MM.1S (cell line): ENCODE measurements around the gene SFTPB.

Source experiments
- DNase-seq: peaks from one replicate; pipeline ENCODE4 v3.0.0-alpha.2; 2015
- H2AFZ ChIP-seq: fragments of 300-600 bp; sonication (generic); 2 replicates; pipeline ENCODE4 v1.6.0; 2016; ENCODE audit warnings: antibody characterized with exemption, low read length
- H3F3A ChIP-seq: fragments of 300-600 bp; sonication (generic); 2 replicates; pipeline ENCODE4 v1.6.1; 2016; ENCODE audit warnings: mild to moderate bottlenecking, antibody characterized with exemption, low read length, moderate library complexity, mixed read lengths; ENCODE audit not compliant: insufficient read depth
- H3K27ac ChIP-seq: fragments of 300-600 bp; sonication (generic); 2 replicates; pipeline ENCODE4 v1.5.1; 2016; ENCODE audit warnings: mild to moderate bottlenecking, low read length
- H3K27me3 ChIP-seq: fragments of 300-600 bp; sonication (generic); replicated peaks from 2 replicates; pipeline ENCODE4 v1.6.0; 2016; ENCODE audit warnings: low read length; ENCODE audit not compliant: insufficient read depth
- H3K36me3 ChIP-seq: fragments of 300-600 bp; sonication (generic); replicated peaks from 2 replicates; pipeline ENCODE4 v1.6.1; 2016; ENCODE audit warnings: mild to moderate bottlenecking, low read length, mixed read lengths; ENCODE audit not compliant: insufficient read depth
- H3K4me1 ChIP-seq: fragments of 300-600 bp; sonication (generic); 2 replicates; pipeline ENCODE4 v1.6.1; 2016; ENCODE audit warnings: low read length, mixed read lengths
- H3K4me2 ChIP-seq: fragments of 300-600 bp; sonication (generic); 2 replicates; pipeline ENCODE4 v1.6.0; 2016; ENCODE audit warnings: low read depth, low read length
- H3K4me3 ChIP-seq: fragments of 300-600 bp; sonication (generic); 2 replicates; pipeline ENCODE4 v1.5.1; 2016; ENCODE audit warnings: low read length, mixed read lengths
- H3K79me2 ChIP-seq: fragments of 300-600 bp; sonication (generic); 2 replicates; pipeline ENCODE4 v1.6.1; 2016; ENCODE audit warnings: mixed run types, low read length, mixed read lengths
- H3K9ac ChIP-seq: fragments of 300-600 bp; sonication (generic); 2 replicates; pipeline ENCODE4 v1.6.1; 2016; ENCODE audit warnings: low read length, mixed read lengths
- H3K9me2 ChIP-seq: fragments of 300-600 bp; sonication (generic); replicated peaks from 2 replicates; pipeline ENCODE4 v1.6.1; 2016; ENCODE audit warnings: mild to moderate bottlenecking, low read length, mixed read lengths; ENCODE audit not compliant: insufficient read depth
- H3K9me3 ChIP-seq: fragments of 300-600 bp; sonication (generic); replicated peaks from 2 replicates; pipeline ENCODE4 v1.6.1; 2016; ENCODE audit warnings: mild to moderate bottlenecking, low read length, mixed read lengths; ENCODE audit not compliant: insufficient read depth
- H4K20me1 ChIP-seq: fragments of 300-600 bp; sonication (generic); 2 replicates; pipeline ENCODE4 v1.6.1; 2016; ENCODE audit warnings: mild to moderate bottlenecking, low read length, moderate library complexity, mixed read lengths; ENCODE audit not compliant: insufficient read depth
- CTCF ChIP-seq: fragments of 300-600 bp; sonication (generic); IDR thresholded peaks from 2 replicates; pipeline ENCODE4 v1.5.1; 2016; ENCODE audit warnings: antibody characterized with exemption, low read length, mixed read lengths
- EZH2 ChIP-seq: fragments of 300-600 bp; sonication (generic); optimal IDR thresholded peaks from 2 replicates; pipeline ENCODE3; 2017; ENCODE audit warnings: low read depth, mild to moderate bottlenecking, antibody characterized with exemption, low read length, mixed read lengths
- EZH2phosphoT487 ChIP-seq: fragments of 300-600 bp; sonication (generic); IDR thresholded peaks from 2 replicates; pipeline ENCODE4 v1.6.1; 2018; ENCODE audit warnings: antibody characterized with exemption, low read length

The SFTPB gene

GRCh38 chr2:85678377-85678776 lies 10.4 kb upstream of the SFTPB start:
- H3K9me3 ChIP-seq = no peaks in the 10 kb centered on the region
- TF ChIP-seq CTCF (no peak), EZH2 (no peak), EZH2phosphoT487 (no peak)
- no peak overlapping the region for H3K4me2 ChIP-seq
- H3F3A ChIP-seq = no peaks in the 10 kb centered on the region
- H3K27ac ChIP-seq = no peak overlapping the region
- no peaks in the 10 kb centered on the region for H4K20me1 ChIP-seq
- no peak overlapping the region for H2AFZ ChIP-seq
- no peak for DNase-seq
- H3K27me3 ChIP-seq = no peaks in the 10 kb centered on the region
- no peaks in the 10 kb centered on the region for H3K36me3 ChIP-seq
- H3K4me1 ChIP-seq = peaks cover 4% of the 10 kb centered on the region
- no peaks in the 10 kb centered on the region for H3K9me2 ChIP-seq
- no peak overlapping the region for H3K4me3 ChIP-seq
- H3K9ac ChIP-seq = no peak overlapping the region
- H3K79me2 ChIP-seq = no peaks in the 10 kb centered on the region

GRCh38 chr2:85675866-85676548 lies 8.0 kb upstream of the SFTPB start:
- Histone ChIP-seq H3K27ac (no peak overlapping the region), H3K9me3 (no peaks in the 10 kb centered on the region), H3K9ac (no peak overlapping the region), H3K4me2 (no peak overlapping the region), H3K9me2 (no peaks in the 10 kb centered on the region), H3F3A (no peaks in the 10 kb centered on the region), H3K4me1 (peaks cover 4% of the 10 kb centered on the region), H3K79me2 (no peaks in the 10 kb centered on the region), H4K20me1 (no peaks in the 10 kb centered on the region), H3K27me3 (no peaks in the 10 kb centered on the region), H2AFZ (no peak overlapping the region), H3K36me3 (no peaks in the 10 kb centered on the region), H3K4me3 (no peak overlapping the region)
- TF ChIP-seq EZH2 (no peak), CTCF (no peak), EZH2phosphoT487 (no peak)
- no peak for DNase-seq

- DNase-seq = no peak
- H3K9ac ChIP-seq = no peak overlapping the region
- no peaks in the 10 kb centered on the region for H3K9me3 ChIP-seq
- H3K9me2 ChIP-seq = no peaks in the 10 kb centered on the region
- no peaks in the 10 kb centered on the region for H4K20me1 ChIP-seq
- H3K4me1 ChIP-seq = peaks cover 4% of the 10 kb centered on the region
- H3F3A ChIP-seq = no peaks in the 10 kb centered on the region
- H2AFZ ChIP-seq = no peak overlapping the region
- TF ChIP-seq EZH2phosphoT487 = no peak
- no peaks in the 10 kb centered on the region for H3K36me3 ChIP-seq
- H3K79me2 ChIP-seq = no peaks in the 10 kb centered on the region
- no peak overlapping the region for H3K4me2 ChIP-seq
- H3K4me3 ChIP-seq = no peak overlapping the region
- no peaks in the 10 kb centered on the region for H3K27me3 ChIP-seq
- no peak overlapping the region for H3K27ac ChIP-seq
These were observed 7.4 kb upstream of the SFTPB start for GRCh38 chr2:85675427-85675826.

- Histone ChIP-seq H2AFZ (no peak overlapping the region), H3K27ac (no peak overlapping the region), H3K27me3 (no peaks in the 10 kb centered on the region), H4K20me1 (no peaks in the 10 kb centered on the region), H3K4me2 (no peak overlapping the region), H3K4me1 (peaks cover 4% of the 10 kb centered on the region), H3K9me2 (no peaks in the 10 kb centered on the region), H3K4me3 (no peak overlapping the region), H3K36me3 (no peaks in the 10 kb centered on the region), H3K9me3 (no peaks in the 10 kb centered on the region), H3K79me2 (no peaks in the 10 kb centered on the region), H3K9ac (no peak overlapping the region), H3F3A (no peaks in the 10 kb centered on the region)
- no peak for DNase-seq
- TF ChIP-seq CTCF (no peak), EZH2phosphoT487 (no peak), EZH2 (no peak)
These were observed 6.4 kb upstream of the SFTPB start for GRCh38 chr2:85674417-85674816.
